Activated naive CD4-positive, alpha-beta T cell treated with anti-CD3 and anti-CD28 coated beads, Interleukin-2, amount 50 U/mL, for 24 hours (primary cell): ENCODE measurements around the gene KRIT1.
"Not testable (repeated sequence)": the region's sequence is repeated elsewhere in the genome, so short reads cannot be mapped to it uniquely, and the experiment has no call there.

Experiments used
- H3K27ac Mint-ChIP-seq: one replicate; pipeline ENCODE4 v1.8.0; 2021; ENCODE audit warnings: mild to moderate bottlenecking, mixed read lengths
- H3K27me3 Mint-ChIP-seq: one replicate; pipeline ENCODE4 v1.8.0; 2021; ENCODE audit warnings: mixed read lengths
- H3K36me3 Mint-ChIP-seq: one replicate; pipeline ENCODE4 v1.8.0; 2021; ENCODE audit warnings: mixed read lengths
- H3K4me1 Mint-ChIP-seq: one replicate; pipeline ENCODE4 v1.8.0; 2021; ENCODE audit warnings: mixed read lengths
- H3K4me3 Mint-ChIP-seq: one replicate; pipeline ENCODE4 v1.8.0; 2021; ENCODE audit warnings: mild to moderate bottlenecking, mixed read lengths
- H3K9me3 Mint-ChIP-seq: one replicate; pipeline ENCODE4 v1.8.0; 2021; ENCODE audit warnings: mixed read lengths

Gene KRIT1

GRCh38 chr7:92259610-92260247, 14.0 kb upstream of the KRIT1 start:
- H3K4me1 Mint-ChIP-seq: peaks cover 32% of the 10 kb centered on the region
- no peak overlapping the region for H3K4me3 Mint-ChIP-seq
- H3K9me3 Mint-ChIP-seq: peaks cover 5% of the 10 kb centered on the region
- peaks cover 17% of the 10 kb centered on the region for H3K36me3 Mint-ChIP-seq
- H3K27ac Mint-ChIP-seq: peak overlapping the region; percentile 12
- no peaks in the 10 kb centered on the region for H3K27me3 Mint-ChIP-seq

GRCh38 chr7:92259062-92259461, 13.3 kb upstream of the KRIT1 start:
- no peak overlapping the region for H3K4me3 Mint-ChIP-seq
- H3K27ac Mint-ChIP-seq: no peak overlapping the region
- H3K36me3 Mint-ChIP-seq: peaks cover 18% of the 10 kb centered on the region
- H3K27me3 Mint-ChIP-seq: no peaks in the 10 kb centered on the region
- H3K9me3 Mint-ChIP-seq: peaks cover 5% of the 10 kb centered on the region
- peaks cover 35% of the 10 kb centered on the region for H3K4me1 Mint-ChIP-seq

- H3K36me3 Mint-ChIP-seq: peaks cover 14% of the 10 kb centered on the region
- H3K4me1 Mint-ChIP-seq: peaks cover 55% of the 10 kb centered on the region
- peak overlapping the region; percentile 33 for H3K27ac Mint-ChIP-seq
- H3K27me3 Mint-ChIP-seq: no peaks in the 10 kb centered on the region
- H3K9me3 Mint-ChIP-seq: peaks cover 5% of the 10 kb centered on the region
- H3K4me3 Mint-ChIP-seq: no peak overlapping the region
Observed at GRCh38 chr7:92255308-92255707, 9.6 kb upstream of the KRIT1 start.

- Mint-ChIP-seq H3K27ac (peak overlapping the region; percentile 33), H3K4me1 (peaks cover 50% of the 10 kb centered on the region), H3K36me3 (peaks cover 12% of the 10 kb centered on the region)
- H3K27me3 Mint-ChIP-seq, H3K9me3 Mint-ChIP-seq, H3K4me3 Mint-ChIP-seq: not testable (repeated sequence)
Observed at GRCh38 chr7:92254800-92255199, 9.1 kb upstream of the KRIT1 start.

GRCh38 chr7:92253251-92253650, 7.5 kb upstream of the KRIT1 start:
- Mint-ChIP-seq H3K4me1 (peaks cover 49% of the 10 kb centered on the region), H3K9me3 (peaks cover 5% of the 10 kb centered on the region), H3K27ac (no peak overlapping the region), H3K4me3 (no peak overlapping the region), H3K36me3 (peaks cover 10% of the 10 kb centered on the region), H3K27me3 (no peaks in the 10 kb centered on the region)

- peaks cover 5% of the 10 kb centered on the region for H3K9me3 Mint-ChIP-seq
- H3K36me3 Mint-ChIP-seq: peaks cover 10% of the 10 kb centered on the region
- peaks cover 59% of the 10 kb centered on the region for H3K4me1 Mint-ChIP-seq
- no peaks in the 10 kb centered on the region for H3K27me3 Mint-ChIP-seq
- no peak overlapping the region for H3K27ac Mint-ChIP-seq
- H3K4me3 Mint-ChIP-seq: no peak overlapping the region
Observed at GRCh38 chr7:92251181-92251580, 5.5 kb upstream of the KRIT1 start.

- Mint-ChIP-seq H3K36me3 (peaks cover 10% of the 10 kb centered on the region), H3K27me3 (no peaks in the 10 kb centered on the region), H3K4me3 (no peak overlapping the region), H3K4me1 (peaks cover 53% of the 10 kb centered on the region), H3K9me3 (peaks cover 5% of the 10 kb centered on the region), H3K27ac (no peak overlapping the region)
Observed at GRCh38 chr7:92250603-92251002, 4.9 kb upstream of the KRIT1 start.

- Mint-ChIP-seq H3K36me3 (peaks cover 3% of the 10 kb centered on the region), H3K4me1 (peaks cover 47% of the 10 kb centered on the region), H3K27ac (peak overlapping the region; percentile 89), H3K9me3 (no peaks in the 10 kb centered on the region), H3K27me3 (no peaks in the 10 kb centered on the region), H3K4me3 (peak overlapping the region; percentile 87)
Observed at GRCh38 chr7:92246360-92247101, 817 bp upstream of the KRIT1 start.

GRCh38 chr7:92244808-92245486, 767 bp downstream of the KRIT1 start:
- Mint-ChIP-seq H3K36me3 (peaks cover 2% of the 10 kb centered on the region), H3K27me3 (no peaks in the 10 kb centered on the region), H3K27ac (peak overlapping the region; percentile 100), H3K4me1 (peaks cover 38% of the 10 kb centered on the region), H3K9me3 (no peaks in the 10 kb centered on the region), H3K4me3 (peak overlapping the region; percentile 97)

GRCh38 chr7:92242972-92243371, 2.7 kb downstream of the KRIT1 start:
- peaks cover 32% of the 10 kb centered on the region for H3K4me1 Mint-ChIP-seq
- H3K27me3 Mint-ChIP-seq: no peaks in the 10 kb centered on the region
- peaks cover 7% of the 10 kb centered on the region for H3K36me3 Mint-ChIP-seq
- no peak overlapping the region for H3K27ac Mint-ChIP-seq
- no peaks in the 10 kb centered on the region for H3K9me3 Mint-ChIP-seq
- no peak overlapping the region for H3K4me3 Mint-ChIP-seq

GRCh38 chr7:92230547-92230946, 15.2 kb downstream of the KRIT1 start:
- Mint-ChIP-seq H3K27ac (no peak overlapping the region), H3K36me3 (peaks cover 31% of the 10 kb centered on the region), H3K27me3 (no peaks in the 10 kb centered on the region)

GRCh38 chr7:92228742-92229141, 17.0 kb downstream of the KRIT1 start:
- no peaks in the 10 kb centered on the region for H3K27me3 Mint-ChIP-seq
- H3K4me3 Mint-ChIP-seq: no peak overlapping the region
- H3K36me3 Mint-ChIP-seq: peaks cover 33% of the 10 kb centered on the region
- H3K4me1 Mint-ChIP-seq: peaks cover 15% of the 10 kb centered on the region
- no peak overlapping the region for H3K27ac Mint-ChIP-seq
- H3K9me3 Mint-ChIP-seq: no peaks in the 10 kb centered on the region

More at GRCh38 chr7:92230547-92230946, 15.2 kb downstream of the KRIT1 start:
- Mint-ChIP-seq H3K9me3 (no peaks in the 10 kb centered on the region), H3K4me3 (no peak overlapping the region), H3K4me1 (peaks cover 15% of the 10 kb centered on the region)

- H3K36me3 Mint-ChIP-seq: peaks cover 34% of the 10 kb centered on the region
- H3K27ac Mint-ChIP-seq: peak overlapping the region; percentile 70
- no peak overlapping the region for H3K4me3 Mint-ChIP-seq
- peaks cover 15% of the 10 kb centered on the region for H3K4me1 Mint-ChIP-seq
- no peaks in the 10 kb centered on the region for H3K27me3 Mint-ChIP-seq
- H3K9me3 Mint-ChIP-seq: no peaks in the 10 kb centered on the region
Observed at GRCh38 chr7:92228100-92228499, 17.6 kb downstream of the KRIT1 start.

GRCh38 chr7:92226981-92227380, 18.7 kb downstream of the KRIT1 start:
- no peak overlapping the region for H3K4me3 Mint-ChIP-seq
- peaks cover 15% of the 10 kb centered on the region for H3K4me1 Mint-ChIP-seq
- H3K36me3 Mint-ChIP-seq: peaks cover 33% of the 10 kb centered on the region
- no peaks in the 10 kb centered on the region for H3K9me3 Mint-ChIP-seq
- no peaks in the 10 kb centered on the region for H3K27me3 Mint-ChIP-seq
- no peak overlapping the region for H3K27ac Mint-ChIP-seq

- no peak overlapping the region for H3K4me3 Mint-ChIP-seq
- H3K36me3 Mint-ChIP-seq: peaks cover 29% of the 10 kb centered on the region
- H3K4me1 Mint-ChIP-seq: no peaks in the 10 kb centered on the region
- no peaks in the 10 kb centered on the region for H3K9me3 Mint-ChIP-seq
- no peak overlapping the region for H3K27ac Mint-ChIP-seq
- no peaks in the 10 kb centered on the region for H3K27me3 Mint-ChIP-seq
Observed at GRCh38 chr7:92221766-92222165, 23.9 kb downstream of the KRIT1 start.

GRCh38 chr7:92206672-92207071, 39.0 kb downstream of the KRIT1 start:
- Mint-ChIP-seq H3K9me3 (peaks cover 11% of the 10 kb centered on the region), H3K4me3 (no peak overlapping the region), H3K27me3 (no peaks in the 10 kb centered on the region), H3K36me3 (peaks cover 50% of the 10 kb centered on the region), H3K4me1 (peaks cover 30% of the 10 kb centered on the region), H3K27ac (no peak overlapping the region)
